Spleen (tissue), 7 donors: ENCODE data around the gene FBXO31.

ENCODE experiments used
- POLR2A ChIP-seq, 3 donors: fragments of 450-650 bp; IDR thresholded peaks; one replicate each; pipeline ENCODE4 v1.5.1; 2017; ENCODE audit warnings: antibody characterized with exemption in 3 of 3, mild to moderate bottlenecking in 1 of 3
- TF ChIP-seq, protein P1 (sequence below), 11 experiments: fragments of 200-600 bp in 7 of 11; fragments of 450-650 bp in 4 of 11; sonication (generic) in 4 of 11; IDR thresholded peaks in 8 of 11; conservative IDR thresholded peaks in 3 of 11; 1 replicate in 7 of 11; 2 replicates in 4 of 11; pipeline versions ENCODE4 v1.4.0 to v1.8.0; 2016 to 2021; ENCODE audit warnings: antibody characterized with exemption in 11 of 11, inconsistent platforms in 4 of 11, mild to moderate bottlenecking in 1 of 11
- donor health status: DM: no; HTN: no; CAD: no; lungs with moderate emphysema.
- donor health status: DM: no; HTN: no; CAD: no.
- donor health status: DM: no; HTN: no; CAD: no.

DNA sequence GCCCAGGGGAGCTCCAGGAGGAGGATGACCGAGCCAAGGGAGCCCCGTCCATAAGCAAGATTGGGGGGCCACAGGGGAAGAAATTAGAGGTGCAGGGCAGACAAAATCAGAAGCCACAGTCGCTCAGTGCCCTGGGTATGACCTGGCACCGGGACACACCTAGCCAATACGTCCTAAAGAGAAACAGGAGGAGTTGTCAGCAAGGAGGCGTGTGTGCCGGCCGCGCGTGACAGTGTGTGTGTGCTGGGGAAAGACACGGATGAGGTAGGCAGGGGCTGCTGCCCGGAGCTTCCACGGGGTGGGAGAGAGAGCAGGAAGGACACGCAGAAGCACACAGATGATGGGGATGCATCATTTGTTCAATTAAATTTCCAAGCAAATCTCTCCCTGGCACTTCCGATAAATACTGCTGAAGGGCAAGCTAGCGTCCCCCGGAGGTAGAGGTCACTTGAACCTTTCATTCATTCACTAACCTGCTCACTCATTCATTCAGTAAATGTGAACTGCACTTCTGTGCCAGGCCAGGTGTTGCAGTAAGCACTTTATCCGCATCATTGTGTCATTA, 104.4 kb downstream of the FBXO31 start:
- TF ChIP-seq, protein P1, sequence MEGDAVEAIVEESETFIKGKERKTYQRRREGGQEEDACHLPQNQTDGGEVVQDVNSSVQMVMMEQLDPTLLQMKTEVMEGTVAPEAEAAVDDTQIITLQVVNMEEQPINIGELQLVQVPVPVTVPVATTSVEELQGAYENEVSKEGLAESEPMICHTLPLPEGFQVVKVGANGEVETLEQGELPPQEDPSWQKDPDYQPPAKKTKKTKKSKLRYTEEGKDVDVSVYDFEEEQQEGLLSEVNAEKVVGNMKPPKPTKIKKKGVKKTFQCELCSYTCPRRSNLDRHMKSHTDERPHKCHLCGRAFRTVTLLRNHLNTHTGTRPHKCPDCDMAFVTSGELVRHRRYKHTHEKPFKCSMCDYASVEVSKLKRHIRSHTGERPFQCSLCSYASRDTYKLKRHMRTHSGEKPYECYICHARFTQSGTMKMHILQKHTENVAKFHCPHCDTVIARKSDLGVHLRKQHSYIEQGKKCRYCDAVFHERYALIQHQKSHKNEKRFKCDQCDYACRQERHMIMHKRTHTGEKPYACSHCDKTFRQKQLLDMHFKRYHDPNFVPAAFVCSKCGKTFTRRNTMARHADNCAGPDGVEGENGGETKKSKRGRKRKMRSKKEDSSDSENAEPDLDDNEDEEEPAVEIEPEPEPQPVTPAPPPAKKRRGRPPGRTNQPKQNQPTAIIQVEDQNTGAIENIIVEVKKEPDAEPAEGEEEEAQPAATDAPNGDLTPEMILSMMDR (IDR thresholded peaks at IDR 0.05 in 8 of 11, conservative IDR thresholded peaks at IDR 0.05 in 3 of 11) = no peak
- no peak for TF ChIP-seq POLR2A (IDR thresholded peaks at IDR 0.05)
